A673 (cell line): ENCODE results near the gene TMEM259. TPM values are rescaled to one million over a fixed set of nuclear protein-coding genes. Genes with fewer than 3 reads are reported as not detected.

Experiments
- BruUV-seq: library from RNA; stranded (reverse); fragments of 400-500 nt; replicated peaks from 2 replicates; lab custom pipeline; 2021; lab: Mats Ljungman, UMichigan
- CTCF ChIA-PET: fragments of 300-600 bp; sonication (Branson Sonifier 250); formaldehyde crosslinking; loops from one replicate; lab custom pipeline; 2022; ENCODE audit warnings: antibody characterized with exemption; lab: Charles Lee
- POLR2A ChIA-PET: fragments of 300-600 bp; sonication (Branson Sonifier 250); formaldehyde crosslinking; loops from one replicate; lab custom pipeline; 2022; ENCODE audit warnings: antibody characterized with exemption; ENCODE audit not compliant: low non-redundant PET; lab: Charles Lee
- DNase-seq: peaks from one replicate; pipeline ENCODE4 v3.0.0-alpha.2; 2015; ENCODE audit warnings: low spot score
- H3K27ac ChIP-seq: fragments of 200-600 bp; sonication (generic); 2 replicates; pipeline ENCODE4 v1.5.1; 2016; ENCODE audit warnings: mixed run types, low read depth, mild to moderate bottlenecking, mixed read lengths, antibody characterized with exemption, low read length; ENCODE audit not compliant: poor library complexity, severe bottlenecking
- H3K27me3 ChIP-seq: fragments of 200-600 bp; sonication (generic); replicated peaks from 2 replicates; pipeline ENCODE4 v1.6.1; 2017; ENCODE audit warnings: mixed run types, low read depth, mild to moderate bottlenecking, mixed read lengths, antibody characterized with exemption, low read length; ENCODE audit not compliant: insufficient read depth, poor library complexity
- H3K36me3 ChIP-seq: fragments of 200-600 bp; sonication (generic); 2 replicates; pipeline ENCODE4 v1.6.1; 2016; ENCODE audit warnings: mixed run types, mild to moderate bottlenecking, mixed read lengths, antibody characterized with exemption, low read length; ENCODE audit not compliant: insufficient read depth, poor library complexity, severe bottlenecking
- H3K4me1 ChIP-seq: fragments of 200-600 bp; sonication (generic); 2 replicates; pipeline ENCODE4 v1.6.1; 2017; ENCODE audit warnings: mixed run types, mild to moderate bottlenecking, mixed read lengths, antibody characterized with exemption, low read length; ENCODE audit not compliant: insufficient read depth, poor library complexity, severe bottlenecking
- H3K4me3 ChIP-seq: fragments of 200-600 bp; sonication (generic); 2 replicates; pipeline ENCODE4 v1.5.1; 2016; ENCODE audit warnings: low read depth, mixed run types, mild to moderate bottlenecking, mixed read lengths, low read length; ENCODE audit not compliant: poor library complexity, severe bottlenecking
- H3K9me3 ChIP-seq: fragments of 200-600 bp; sonication (generic); 2 replicates; pipeline ENCODE4 v1.6.1; 2016; ENCODE audit warnings: mixed run types, low read depth, mild to moderate bottlenecking, mixed read lengths, antibody characterized with exemption, low read length; ENCODE audit not compliant: poor library complexity, severe bottlenecking
- CTCF ChIP-seq: fragments of 300-800, 200-600 bp; sonication (generic); conservative IDR thresholded peaks from 2 replicates; pipeline ENCODE4 v1.5.1; 2017; ENCODE audit warnings: low read depth, mild to moderate bottlenecking, antibody characterized with exemption, low read length, moderate library complexity, mixed read lengths
- EZH2 ChIP-seq: fragments of 200-600 bp; sonication (generic); IDR thresholded peaks from 2 replicates; pipeline ENCODE4 v1.6.1; 2017; ENCODE audit warnings: borderline replicate concordance, low read depth, mild to moderate bottlenecking, mixed read lengths, antibody characterized with exemption, low read length; ENCODE audit not compliant: poor library complexity, severe bottlenecking
- intact Hi-C: fragments of 100-400 bp; cut with micrococcal nuclease; formaldehyde crosslinking; loops from one replicate; pipeline ENCODE4 v1.10.0; 2022; ENCODE audit not compliant: unreplicated experiment
- total RNA-seq: library from RNA; stranded (reverse); gene quantifications from 2 replicates; pipeline ENCODE4 v1.2.3, GENCODE V29; 2021

TMEM259 gene
- total RNA-seq, 1 experiment from 2014 or later, result 151 TPM

DNA sequence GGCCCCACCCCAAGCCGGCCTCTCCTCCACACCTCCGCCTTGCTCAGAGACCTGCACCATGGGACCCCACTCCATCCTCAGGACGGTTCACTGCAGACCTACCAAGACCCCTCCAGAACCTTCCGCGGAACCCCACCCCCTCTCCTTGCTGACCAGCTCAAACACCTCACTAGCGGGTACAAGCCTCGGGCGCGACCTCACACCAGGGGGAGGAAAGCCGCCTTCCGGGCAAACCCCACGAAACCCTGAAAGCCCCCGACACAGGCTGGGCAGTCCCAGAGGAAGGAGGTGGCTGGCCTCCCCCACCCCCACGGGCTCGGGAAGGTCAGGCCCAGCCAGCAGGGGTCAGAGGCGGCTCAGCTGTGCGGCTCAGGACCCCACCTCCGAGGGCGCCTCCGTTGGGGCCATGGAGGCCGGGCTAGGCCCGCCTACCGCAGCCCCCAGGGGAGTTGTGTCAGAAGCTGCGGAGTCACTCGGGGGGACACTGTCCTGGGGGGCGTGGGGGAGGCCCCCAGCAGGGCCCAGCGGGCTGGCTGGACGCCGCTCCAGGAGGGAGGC, 10.9 kb downstream of the TMEM259 start:
- intact Hi-C loops, result no loop called here
- H3K27ac ChIP-seq, result peak overlapping the region; percentile 49
- TF ChIP-seq EZH2, result no peak
- TF ChIP-seq CTCF, result no peak
- peaks cover 16% of the 10 kb centered on the region for H3K4me1 ChIP-seq
- no peak overlapping the region for H3K4me3 ChIP-seq
- BruUV-seq, result TSS peak; percentile 91
- no peak for DNase-seq
- H3K9me3 ChIP-seq, result no peaks in the 10 kb centered on the region
- peaks cover 43% of the 10 kb centered on the region for H3K36me3 ChIP-seq
- CTCF ChIA-PET, result no interaction called here
- no peaks in the 10 kb centered on the region for H3K27me3 ChIP-seq
- POLR2A ChIA-PET, result interaction anchor here (0.7 kb wide), 1 partner anchor 131 kb away, joined by 3 read pairs; no protein-coding TSS in a partner anchor

GRCh38 chr19:1009041-1009980, 11.6 kb downstream of the TMEM259 start:
- H3K9me3 ChIP-seq, result no peaks in the 10 kb centered on the region
- DNase-seq, result peak; percentile 73
- no peaks in the 10 kb centered on the region for H3K27me3 ChIP-seq
- intact Hi-C loops, result no loop called here
- TF ChIP-seq CTCF (no peak), EZH2 (no peak)
- no TSS peak for BruUV-seq
- H3K4me3 ChIP-seq, result no peak overlapping the region
- H3K36me3 ChIP-seq, result peaks cover 43% of the 10 kb centered on the region
- peak overlapping the region; percentile 49 for H3K27ac ChIP-seq
- CTCF ChIA-PET, result no interaction called here
- POLR2A ChIA-PET, result no interaction called here
- peaks cover 16% of the 10 kb centered on the region for H3K4me1 ChIP-seq

DNA sequence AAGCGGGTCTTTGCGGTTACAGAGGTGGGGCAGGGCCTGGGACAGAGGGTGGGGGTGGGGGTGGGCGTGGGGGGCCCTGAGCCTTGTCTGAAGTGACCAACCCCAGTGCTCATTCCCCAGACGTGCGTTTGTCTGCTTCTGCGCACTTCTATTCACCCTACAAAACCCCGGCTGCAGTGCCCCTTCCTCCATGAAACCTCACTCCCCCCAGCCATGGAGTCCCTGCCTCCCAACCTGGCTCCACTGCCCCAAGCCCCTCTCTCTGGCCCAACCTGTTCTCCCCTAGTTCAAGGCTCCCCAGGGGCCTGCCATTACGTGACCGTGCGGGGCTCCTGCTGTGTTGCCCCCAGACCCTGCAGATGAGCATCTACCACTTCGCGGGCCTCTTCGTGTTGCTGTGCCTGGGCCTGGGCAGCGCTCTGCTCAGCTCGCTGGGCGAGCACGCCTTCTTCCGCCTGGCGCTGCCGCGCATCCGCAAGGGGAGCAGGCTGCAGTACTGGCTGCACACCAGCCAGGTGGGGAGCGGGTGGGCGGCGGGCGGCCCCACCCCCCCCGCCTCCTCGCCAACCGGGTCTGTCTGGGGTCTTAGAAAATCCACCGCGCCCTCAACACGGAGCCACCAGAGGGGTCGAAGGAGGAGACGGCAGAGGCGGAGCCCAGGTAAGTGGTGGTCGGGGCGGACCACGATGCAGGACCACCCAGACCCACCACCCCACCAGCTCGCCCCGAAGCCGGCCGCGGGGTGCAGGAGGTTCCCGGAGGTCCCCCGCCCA, 12.5 kb downstream of the TMEM259 start:
- ChIA-PET POLR2A (no interaction called here), CTCF (no interaction called here)
- H3K9me3 ChIP-seq, result no peaks in the 10 kb centered on the region
- BruUV-seq, result no TSS peak
- TF ChIP-seq EZH2, result no peak
- no peak for TF ChIP-seq CTCF
- intact Hi-C loops, result no loop called here
- H3K4me3 ChIP-seq, result no peak overlapping the region
- peaks cover 37% of the 10 kb centered on the region for H3K36me3 ChIP-seq
- no peak for DNase-seq
- no peaks in the 10 kb centered on the region for H3K27me3 ChIP-seq
- H3K27ac ChIP-seq, result peak overlapping the region; percentile 49
- peaks cover 16% of the 10 kb centered on the region for H3K4me1 ChIP-seq
